KMS-11 (cell line): ENCODE results near the gene COA5.

Experiments
- H2AFZ ChIP-seq: fragments of 200-600 bp; sonication (generic); 2 replicates; pipeline ENCODE4 v1.6.1; 2016; ENCODE audit warnings: antibody characterized with exemption, mixed run types, low read depth
- H3K27ac ChIP-seq: fragments of 200-600 bp; sonication (generic); 2 replicates; pipeline ENCODE4 v1.6.1; 2016; ENCODE audit warnings: mild to moderate bottlenecking, mixed run types
- H3K27me3 ChIP-seq: fragments of 200-600 bp; sonication (generic); 2 replicates; pipeline ENCODE4 v1.6.1; 2017; ENCODE audit warnings: mild to moderate bottlenecking, low read depth, mixed run types, moderate library complexity; ENCODE audit not compliant: insufficient read depth
- H3K36me3 ChIP-seq: fragments of 200-600 bp; sonication (generic); 2 replicates; pipeline ENCODE4 v1.6.1; 2017; ENCODE audit warnings: mild to moderate bottlenecking, mixed run types; ENCODE audit not compliant: insufficient read depth
- H3K4me1 ChIP-seq: fragments of 200-600 bp; sonication (generic); 2 replicates; pipeline ENCODE4 v1.6.1; 2016; ENCODE audit warnings: mild to moderate bottlenecking, low read depth, mixed run types; ENCODE audit not compliant: poor library complexity, severe bottlenecking
- H3K4me2 ChIP-seq: fragments of 200-600 bp; sonication (generic); 2 replicates; pipeline ENCODE4 v1.7.0; 2016; ENCODE audit warnings: mild to moderate bottlenecking, mixed run types
- H3K4me3 ChIP-seq: fragments of 200-600 bp; sonication (generic); IDR thresholded peaks from 2 replicates; pipeline ENCODE4 v1.6.1; 2017; ENCODE audit warnings: low read depth, low read length, mixed read lengths; ENCODE audit not compliant: insufficient read depth
- H3K79me2 ChIP-seq: fragments of 200-600 bp; sonication (generic); 2 replicates; pipeline ENCODE4 v1.6.1; 2016; ENCODE audit warnings: low read depth, mixed run types; ENCODE audit not compliant: insufficient read depth
- H3K9ac ChIP-seq: fragments of 200-600 bp; sonication (generic); 2 replicates; pipeline ENCODE4 v1.6.1; 2016; ENCODE audit warnings: mild to moderate bottlenecking, mixed run types
- H4K20me1 ChIP-seq: fragments of 200-600 bp; sonication (generic); 2 replicates; pipeline ENCODE4 v1.6.1; 2016; ENCODE audit warnings: mild to moderate bottlenecking, mixed run types; ENCODE audit not compliant: insufficient read depth
- TF ChIP-seq, protein P1 (sequence below): fragments of 200-600 bp; sonication (generic); conservative IDR thresholded peaks from 2 replicates; pipeline ENCODE4 v1.6.1; 2017; ENCODE audit warnings: low read depth, mild to moderate bottlenecking, antibody characterized with exemption, low read length, moderate library complexity, mixed read lengths

The COA5 gene

DNA sequence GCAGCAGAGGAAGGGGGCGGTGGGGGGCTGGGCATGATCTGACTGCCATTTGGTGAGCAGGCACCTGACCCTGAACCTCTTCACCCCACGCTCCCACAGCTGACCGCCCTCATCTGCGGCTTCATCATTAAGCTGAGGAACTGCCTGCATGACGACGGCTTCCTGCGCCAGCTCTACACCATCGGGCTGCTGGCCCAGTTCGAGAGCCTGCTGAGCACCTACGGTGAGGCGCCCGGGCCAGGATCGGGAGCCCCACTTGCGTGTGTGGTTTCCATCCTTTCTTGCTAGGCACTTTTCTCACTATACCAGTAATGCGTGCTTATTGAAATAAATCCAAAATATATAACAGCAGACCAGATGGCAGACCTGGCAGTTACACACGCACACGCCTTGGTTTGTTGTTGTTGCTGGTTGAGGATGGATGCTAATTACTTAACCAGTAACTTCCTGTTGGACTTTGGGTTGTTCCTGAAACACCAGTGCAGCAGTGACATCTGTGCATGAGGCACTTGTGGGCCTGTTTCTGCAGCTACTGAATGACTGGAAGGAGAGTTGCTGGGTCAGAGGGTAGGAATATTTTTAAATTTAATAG lies 43.7 kb downstream of the COA5 start:
- no peak overlapping the region for H3K4me3 ChIP-seq
- H3K27me3 ChIP-seq = no peaks in the 10 kb centered on the region
- no peaks in the 10 kb centered on the region for H4K20me1 ChIP-seq
- no peak overlapping the region for H3K4me2 ChIP-seq
- H3K79me2 ChIP-seq = no peaks in the 10 kb centered on the region
- TF ChIP-seq, protein P1, sequence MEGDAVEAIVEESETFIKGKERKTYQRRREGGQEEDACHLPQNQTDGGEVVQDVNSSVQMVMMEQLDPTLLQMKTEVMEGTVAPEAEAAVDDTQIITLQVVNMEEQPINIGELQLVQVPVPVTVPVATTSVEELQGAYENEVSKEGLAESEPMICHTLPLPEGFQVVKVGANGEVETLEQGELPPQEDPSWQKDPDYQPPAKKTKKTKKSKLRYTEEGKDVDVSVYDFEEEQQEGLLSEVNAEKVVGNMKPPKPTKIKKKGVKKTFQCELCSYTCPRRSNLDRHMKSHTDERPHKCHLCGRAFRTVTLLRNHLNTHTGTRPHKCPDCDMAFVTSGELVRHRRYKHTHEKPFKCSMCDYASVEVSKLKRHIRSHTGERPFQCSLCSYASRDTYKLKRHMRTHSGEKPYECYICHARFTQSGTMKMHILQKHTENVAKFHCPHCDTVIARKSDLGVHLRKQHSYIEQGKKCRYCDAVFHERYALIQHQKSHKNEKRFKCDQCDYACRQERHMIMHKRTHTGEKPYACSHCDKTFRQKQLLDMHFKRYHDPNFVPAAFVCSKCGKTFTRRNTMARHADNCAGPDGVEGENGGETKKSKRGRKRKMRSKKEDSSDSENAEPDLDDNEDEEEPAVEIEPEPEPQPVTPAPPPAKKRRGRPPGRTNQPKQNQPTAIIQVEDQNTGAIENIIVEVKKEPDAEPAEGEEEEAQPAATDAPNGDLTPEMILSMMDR = no peak
- H2AFZ ChIP-seq = no peak overlapping the region
- H3K27ac ChIP-seq = no peak overlapping the region
- H3K4me1 ChIP-seq = no peaks in the 10 kb centered on the region
- H3K9ac ChIP-seq = no peak overlapping the region
- H3K36me3 ChIP-seq = no peaks in the 10 kb centered on the region; the same call in 1 of the 2 replicates

GRCh38 chr2:98563394-98563793 lies 44.9 kb downstream of the COA5 start:
- peaks cover 9% of the 10 kb centered on the region; the same call in 1 of the 2 replicates for H3K36me3 ChIP-seq
- H3K4me1 ChIP-seq = no peaks in the 10 kb centered on the region
- H3K4me2 ChIP-seq = no peak overlapping the region
- no peaks in the 10 kb centered on the region for H3K79me2 ChIP-seq
- TF ChIP-seq, protein P1 = no peak
- H2AFZ ChIP-seq = no peak overlapping the region
- no peaks in the 10 kb centered on the region for H4K20me1 ChIP-seq
- no peak overlapping the region for H3K27ac ChIP-seq
- no peak overlapping the region for H3K9ac ChIP-seq
- no peak overlapping the region for H3K4me3 ChIP-seq
- no peaks in the 10 kb centered on the region for H3K27me3 ChIP-seq

- H3K9ac ChIP-seq = no peak overlapping the region
- no peak overlapping the region for H3K4me3 ChIP-seq
- no peak overlapping the region for H3K27ac ChIP-seq
- H4K20me1 ChIP-seq = no peaks in the 10 kb centered on the region
- H3K27me3 ChIP-seq = no peaks in the 10 kb centered on the region
- H3K36me3 ChIP-seq = peaks cover 9% of the 10 kb centered on the region; the same call in 1 of the 2 replicates
- H3K4me1 ChIP-seq = no peaks in the 10 kb centered on the region
- TF ChIP-seq, protein P1 = no peak
- no peak overlapping the region for H2AFZ ChIP-seq
- H3K4me2 ChIP-seq = no peak overlapping the region
- H3K79me2 ChIP-seq = no peaks in the 10 kb centered on the region
These were observed 46.2 kb downstream of the COA5 start for GRCh38 chr2:98561902-98562695.

GRCh38 chr2:98561018-98561417 lies 47.3 kb downstream of the COA5 start:
- no peak overlapping the region for H3K27ac ChIP-seq
- H3K27me3 ChIP-seq = no peaks in the 10 kb centered on the region
- TF ChIP-seq, protein P1 = no peak
- H2AFZ ChIP-seq = no peak overlapping the region
- no peaks in the 10 kb centered on the region for H3K4me1 ChIP-seq
- H4K20me1 ChIP-seq = no peaks in the 10 kb centered on the region
- no peak overlapping the region for H3K9ac ChIP-seq
- H3K36me3 ChIP-seq = peaks cover 9% of the 10 kb centered on the region; the same call in 1 of the 2 replicates
- H3K4me3 ChIP-seq = no peak overlapping the region
- no peak overlapping the region for H3K4me2 ChIP-seq
- no peaks in the 10 kb centered on the region for H3K79me2 ChIP-seq
